Natural killer cell (primary cell): ENCODE data around the gene UNC13C. TPM values are rescaled to one million over a fixed set of nuclear protein-coding genes. Genes with fewer than 3 reads are reported as not detected.
"Not testable (repeated sequence)": the region's sequence is repeated elsewhere in the genome, so short reads cannot be mapped to it uniquely, and the experiment has no call there.

ENCODE experiments used
- ATAC-seq, 3 donors: fragments of 150-1000 bp in 2 of 3; fragments of 200-7000 bp in 1 of 3; cut with Tn5 transposase; 1 replicate in 1 of 3; 2 replicates in 2 of 3; pipeline ENCODE4 v1.10.0; 2021; ENCODE audit warnings: mild to moderate bottlenecking in 2 of 3, moderate library complexity in 2 of 3
- DNase-seq, 2 donors: peaks; one replicate each; pipeline versions ENCODE4 v3.0.0 to v3.0.0-alpha.2; 2013 to 2021; ENCODE audit warnings: mixed read lengths in 1 of 2
- H3K27ac ChIP-seq: one replicate; pipeline ENCODE4 v1.5.1; 2013; ENCODE audit warnings: mild to moderate bottlenecking, low read length
- H3K27me3 ChIP-seq: one replicate; pipeline ENCODE4 v1.6.1; 2013; ENCODE audit warnings: low read length; ENCODE audit not compliant: control insufficient read depth, insufficient read depth
- H3K36me3 ChIP-seq: one replicate; pipeline ENCODE4 v1.6.1; 2013; ENCODE audit warnings: low read length; ENCODE audit not compliant: control insufficient read depth, insufficient read depth
- H3K4me1 ChIP-seq: one replicate; pipeline ENCODE4 v1.6.1; 2013; ENCODE audit warnings: low read length; ENCODE audit not compliant: control insufficient read depth, insufficient read depth
- H3K4me3 ChIP-seq: one replicate; pipeline ENCODE4 v1.5.1; 2013; ENCODE audit warnings: low read length
- H3K9me3 ChIP-seq: one replicate; pipeline ENCODE4 v1.6.1; 2013; ENCODE audit warnings: low read length; ENCODE audit not compliant: control insufficient read depth, insufficient read depth
- H3K27ac Mint-ChIP-seq, 2 donors: one replicate each; pipeline ENCODE4 v1.8.0; 2022; ENCODE audit warnings: mild to moderate bottlenecking in 2 of 2, mixed read lengths in 2 of 2, moderate library complexity in 1 of 2
- H3K27me3 Mint-ChIP-seq, 2 donors: one replicate each; pipeline ENCODE4 v1.8.0; 2022; ENCODE audit warnings: low read depth in 2 of 2, mixed read lengths in 2 of 2
- H3K36me3 Mint-ChIP-seq: one replicate; pipeline ENCODE4 v1.8.0; 2022; ENCODE audit warnings: mixed read lengths
- H3K4me1 Mint-ChIP-seq, 2 donors: one replicate each; pipeline ENCODE4 v1.8.0; 2022; ENCODE audit warnings: mixed read lengths in 2 of 2
- H3K4me3 Mint-ChIP-seq: one replicate; pipeline ENCODE4 v1.8.0; 2022; ENCODE audit warnings: mild to moderate bottlenecking, moderate library complexity, mixed read lengths
- H3K9me3 Mint-ChIP-seq, 2 donors: one replicate each; pipeline ENCODE4 v1.8.0; 2022; ENCODE audit warnings: mixed read lengths in 2 of 2
- CTCF ChIP-seq: fragments of 200-600 bp; IDR thresholded peaks from one replicate; pipeline ENCODE4 v1.8.0; 2022; ENCODE audit warnings: antibody characterized with exemption
- WGBS: methylation state at CpG from one replicate; pipeline ENCODE4 v1.1.7; 2013; ENCODE audit warnings: missing lambda C conversion rate; ENCODE audit not compliant: insufficient coverage; 5-methylcytosine and 5-hydroxymethylcytosine counted together
- intact Hi-C: fragments of 100-400 bp; cut with micrococcal nuclease; formaldehyde crosslinking; loops from one replicate; pipeline ENCODE4 v1.14.2; 2022
- total RNA-seq, 4 donors: library from RNA; stranded (reverse); fragments of 120-200 nt in 1 of 4; gene quantifications; one replicate each; pipeline versions ENCODE4 v1.2.3 to v1.2.4, GENCODE V29; 2013 to 2022

The UNC13C gene
- not detected for total RNA-seq
- total RNA-seq (2013), result not detected

GRCh38 chr15:53978253-53978906, at the start of gene UNC13C:
Gene UNC13C, plus strand, starts transcription at chr15:53978441. Its CDS starts 34,463 bp downstream, at chr15:54012904.
- 5% methylated on average over 30 of the region's 30 CpGs for WGBS
- H3K36me3 ChIP-seq, result no peaks in the 10 kb centered on the region
- H3K4me1 Mint-ChIP-seq, result no peaks in the 10 kb centered on the region
- H3K9me3 Mint-ChIP-seq, result no peaks in the 10 kb centered on the region
- no peaks in the 10 kb centered on the region for H3K9me3 ChIP-seq
- ATAC-seq (no peak), DNase-seq (no peak)
- TF ChIP-seq CTCF, result no peak
- no peak within 1 kb of the TSS for H3K27ac ChIP-seq
- H3K4me1 ChIP-seq, result no peaks in the 10 kb centered on the region
- no peak within 1 kb of the TSS for H3K27ac Mint-ChIP-seq
- H3K27me3 ChIP-seq, result peaks cover 5% of the 10 kb centered on the region
- no peak within 1 kb of the TSS for H3K4me3 ChIP-seq
- no peak within 1 kb of the TSS for H3K4me3 Mint-ChIP-seq
- peaks cover 16 to 25% of the 10 kb centered on the region in 2 donors for H3K27me3 Mint-ChIP-seq
- intact Hi-C loops, result no loop called here
- no peaks in the 10 kb centered on the region for H3K36me3 Mint-ChIP-seq

GRCh38 chr15:53936137-53936536, 42.1 kb upstream of the UNC13C start:
- Histone ChIP-seq H3K27ac (no peak overlapping the region), H3K36me3 (no peaks in the 10 kb centered on the region), H3K4me1 (no peaks in the 10 kb centered on the region), H3K9me3 (peaks cover 15% of the 10 kb centered on the region), H3K27me3 (no peaks in the 10 kb centered on the region), H3K4me3 (no peak overlapping the region)
- H3K36me3 Mint-ChIP-seq, result peaks cover 27% of the 10 kb centered on the region
- H3K27ac Mint-ChIP-seq, result no peak overlapping the region
- intact Hi-C loops, result no loop called here
- H3K9me3 Mint-ChIP-seq, result peaks cover 29 to 30% of the 10 kb centered on the region in 2 donors
- H3K4me1 Mint-ChIP-seq, result no peaks in the 10 kb centered on the region
- DNase-seq (no peak), ATAC-seq (no peak)
- no peak for TF ChIP-seq CTCF
- H3K27me3 Mint-ChIP-seq, result no peaks in the 10 kb centered on the region
- H3K4me3 Mint-ChIP-seq, result no peak overlapping the region

GRCh38 chr15:53937632-53938031, 40.6 kb upstream of the UNC13C start:
- peaks cover 15% of the 10 kb centered on the region for H3K9me3 ChIP-seq
- DNase-seq, ATAC-seq, H3K27ac ChIP-seq, H3K27me3 Mint-ChIP-seq, H3K27me3 ChIP-seq, H3K4me1 ChIP-seq, H3K4me3 ChIP-seq, H3K27ac Mint-ChIP-seq, H3K4me1 Mint-ChIP-seq, H3K36me3 ChIP-seq, intact Hi-C loops, H3K4me3 Mint-ChIP-seq: not testable (repeated sequence)
- 83% methylated on average over 2 of the region's 2 CpGs for WGBS
- peaks cover 27% of the 10 kb centered on the region for H3K36me3 Mint-ChIP-seq
- H3K9me3 Mint-ChIP-seq, result peaks cover 25 to 29% of the 10 kb centered on the region in 2 donors

- H3K4me1 Mint-ChIP-seq, result no peaks in the 10 kb centered on the region
- no peaks in the 10 kb centered on the region for H3K4me1 ChIP-seq
These were observed 27.7 kb upstream of the UNC13C start for GRCh38 chr15:53950572-53950971.

More at GRCh38 chr15:53950572-53950971, 27.7 kb upstream of the UNC13C start:
- ATAC-seq, result no peak
- Mint-ChIP-seq H3K27me3 (no peaks in the 10 kb centered on the region), H3K27ac (no peak overlapping the region), H3K4me3 (no peak overlapping the region), H3K9me3 (peaks cover 3 to 6% of the 10 kb centered on the region in 2 donors), H3K36me3 (no peaks in the 10 kb centered on the region)
- intact Hi-C loops, result no loop called here
- Histone ChIP-seq H3K36me3 (no peaks in the 10 kb centered on the region), H3K27me3 (no peaks in the 10 kb centered on the region), H3K27ac (no peak overlapping the region), H3K9me3 (no peaks in the 10 kb centered on the region), H3K4me3 (no peak overlapping the region)
- WGBS, result 78% methylated on average over 1 of the region's 3 CpGs
- DNase-seq, result no peak
- TF ChIP-seq CTCF, result no peak
